Stimulated activated CD8-positive, alpha-beta memory T cell treated with anti-CD3 and anti-CD28 coated beads, Interleukin-12 subunit alpha, Interleukin-12 subunit beta, amount 100 ng/mL, for 24 hours (primary cell): ENCODE measurements around the gene LHFPL3.
"Not testable (repeated sequence)": the region's sequence is repeated elsewhere in the genome, so short reads cannot be mapped to it uniquely, and the experiment has no call there.

ENCODE experiments used
- DNase-seq: peaks from one replicate; pipeline ENCODE4 v3.0.0-alpha.2; 2020; ENCODE audit errors: extremely low read depth

LHFPL3 gene

DNA sequence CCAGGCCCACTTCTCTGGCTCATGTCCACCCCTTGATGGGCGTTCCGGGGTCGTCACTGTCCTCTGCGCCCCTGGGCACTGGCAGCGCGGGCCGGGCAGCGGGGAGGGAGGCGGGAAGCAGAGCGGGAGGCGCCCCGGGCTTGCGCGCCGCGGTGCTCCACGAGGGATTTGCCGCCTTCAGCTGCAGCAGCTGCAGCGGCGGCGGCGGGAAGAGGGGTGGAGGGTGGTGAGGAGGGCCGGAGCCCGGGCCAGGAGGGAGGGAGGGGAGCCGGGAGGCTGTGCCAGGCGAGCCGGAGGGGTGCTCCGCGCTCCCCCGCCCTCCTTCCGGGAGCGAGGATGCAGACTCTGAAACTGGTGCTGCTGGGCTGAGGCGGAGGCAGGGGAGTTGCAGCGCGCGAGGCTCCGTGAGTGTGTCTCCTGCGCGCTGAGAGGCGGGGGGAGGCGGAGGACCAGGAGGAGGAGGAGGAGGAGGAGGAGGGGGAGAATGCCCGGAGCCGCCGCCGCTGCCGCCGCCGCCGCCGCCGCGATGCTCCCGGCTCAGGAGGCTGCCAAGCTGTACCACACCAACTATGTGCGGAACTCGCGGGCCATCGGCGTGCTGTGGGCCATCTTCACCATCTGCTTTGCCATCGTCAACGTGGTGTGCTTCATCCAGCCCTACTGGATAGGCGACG is at the start of gene LHFPL3:
LHFPL3 (plus strand) TSS at position 308 of the 674 bp plus-strand sequence.
- no peak for DNase-seq

DNA sequence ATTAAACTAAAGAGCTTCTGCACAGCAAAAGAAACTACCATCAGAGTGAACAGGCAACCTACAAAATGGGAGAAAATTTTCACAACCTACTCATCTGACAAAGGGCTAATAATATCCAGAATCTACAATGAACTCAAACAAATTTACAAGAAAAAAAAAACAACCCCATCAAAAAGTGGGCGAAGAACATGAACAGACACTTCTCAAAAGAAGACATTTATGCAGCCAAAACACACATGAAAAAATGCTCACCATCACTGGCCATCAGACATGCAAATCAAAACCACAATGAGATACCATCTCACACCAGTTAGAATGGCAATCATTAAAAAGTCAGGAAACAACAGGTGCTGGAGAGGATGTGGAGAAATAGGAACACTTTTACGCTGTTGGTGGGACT is 46.7 kb upstream of the LHFPL3 start:
- DNase-seq: not testable (repeated sequence)

DNA sequence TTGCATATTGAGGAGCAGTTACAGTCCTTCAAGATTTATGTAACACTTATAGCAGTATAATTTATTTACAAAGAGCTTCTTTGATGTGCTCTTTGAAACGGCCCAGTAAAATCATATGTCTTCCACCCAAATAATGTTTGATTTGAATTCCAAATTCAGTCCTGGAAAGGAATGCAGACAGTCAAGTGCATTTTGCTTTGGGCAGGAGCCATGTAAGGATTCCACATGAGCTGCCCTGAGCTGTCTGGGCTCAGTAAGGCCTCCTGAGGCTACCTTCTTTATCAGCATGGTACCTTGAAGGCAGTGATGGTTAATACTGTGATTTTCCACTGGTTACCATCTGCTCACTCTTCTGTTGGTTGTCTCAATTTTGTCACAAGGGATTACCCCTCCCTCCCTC is 41.6 kb upstream of the LHFPL3 start:
- DNase-seq: no peak

DNA sequence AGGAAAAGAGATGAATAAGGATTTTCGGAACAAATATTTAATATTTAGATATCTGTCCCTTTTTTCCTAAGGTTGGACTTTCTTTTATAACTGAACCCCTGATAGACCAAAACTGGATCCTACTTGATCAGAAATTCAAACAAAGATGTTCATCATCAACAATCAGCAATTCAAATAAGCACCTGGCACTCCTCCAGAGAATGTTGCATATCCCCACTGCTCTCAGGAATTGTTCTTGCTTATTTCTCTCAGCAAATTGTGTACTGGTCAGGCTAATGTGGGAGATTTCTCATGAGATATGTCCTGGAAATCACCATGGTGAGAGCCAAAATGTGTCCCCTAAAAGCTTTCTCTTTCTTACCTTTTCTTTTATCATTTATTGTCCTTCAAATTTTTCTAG is 40.3 kb upstream of the LHFPL3 start:
- DNase-seq: no peak

DNA sequence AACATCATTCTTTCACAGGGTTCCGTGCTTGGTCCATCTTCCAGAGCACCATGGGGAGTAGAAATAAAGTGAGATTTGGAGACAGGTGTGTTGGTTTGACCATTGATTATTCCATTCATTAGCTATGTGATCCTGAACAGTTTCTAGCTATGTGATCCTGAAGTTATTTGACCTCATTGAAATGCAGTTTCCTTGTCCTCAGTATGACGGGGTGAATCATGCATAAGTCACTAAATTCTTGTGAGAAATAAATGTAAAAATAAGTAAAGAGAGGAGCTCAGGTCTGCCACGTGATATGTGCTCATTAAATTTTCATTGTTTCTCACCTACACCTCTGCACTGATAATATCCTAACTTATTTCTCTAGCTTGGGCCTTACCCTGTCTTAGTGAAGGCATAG is 34.1 kb upstream of the LHFPL3 start:
- no peak for DNase-seq

DNA sequence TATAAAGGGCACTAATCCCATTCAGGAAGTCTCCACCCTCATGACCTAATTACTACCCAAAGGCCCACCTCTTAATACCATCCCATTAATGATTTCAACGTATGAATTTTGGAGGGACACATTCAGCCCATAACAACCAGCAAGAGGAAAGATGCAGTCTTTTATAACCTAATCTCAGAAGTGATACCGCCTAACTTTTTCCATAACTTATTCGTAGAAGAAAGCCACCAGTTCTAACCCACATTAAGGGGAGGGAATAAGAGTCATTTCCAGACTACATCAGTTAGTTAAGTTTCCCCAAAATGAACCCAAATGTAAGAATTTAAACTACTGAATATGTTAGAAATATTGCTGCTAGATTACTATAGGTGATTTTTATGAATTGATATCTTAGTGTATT is 32.1 kb upstream of the LHFPL3 start:
- DNase-seq: no peak

DNA sequence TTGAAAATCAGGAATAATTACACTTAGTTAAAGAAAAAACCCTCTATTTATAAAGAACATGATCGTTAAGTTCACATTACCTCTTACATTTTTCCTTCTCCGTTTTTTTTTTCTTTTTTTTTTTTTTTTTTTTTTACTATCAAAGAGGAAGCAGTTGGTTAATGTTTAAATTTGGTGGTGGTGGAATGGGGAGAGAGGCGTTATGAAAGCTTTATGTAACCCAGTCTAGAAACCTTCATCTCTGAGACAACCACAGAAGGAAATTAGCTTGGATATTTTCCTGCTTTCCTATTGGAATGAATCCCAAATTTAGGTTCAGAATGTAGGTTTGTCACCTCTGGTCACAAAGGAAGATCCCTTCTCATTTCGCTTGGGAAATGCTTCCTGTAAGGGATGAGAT is 31.5 kb upstream of the LHFPL3 start:
- no peak for DNase-seq

DNA sequence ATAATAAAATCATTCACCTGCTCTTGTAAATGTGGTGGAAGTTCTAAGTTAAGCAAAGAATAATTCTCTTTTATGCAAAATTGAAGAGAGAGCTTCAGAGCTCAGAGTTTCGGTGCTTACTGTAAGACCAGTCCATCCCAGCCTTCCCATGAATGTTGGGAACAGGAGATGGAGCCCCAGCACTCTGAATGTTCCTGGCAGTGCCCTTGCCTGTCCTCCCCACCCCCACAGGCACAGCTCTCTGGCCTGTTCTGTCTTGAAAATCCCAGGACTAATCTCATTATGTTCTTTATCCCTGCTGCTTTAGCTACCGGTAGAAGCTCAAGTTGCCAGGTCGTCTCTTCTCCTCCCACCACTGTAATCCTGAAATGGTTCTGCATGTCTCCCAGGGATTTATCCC is 29.1 kb upstream of the LHFPL3 start:
- no peak for DNase-seq

DNA sequence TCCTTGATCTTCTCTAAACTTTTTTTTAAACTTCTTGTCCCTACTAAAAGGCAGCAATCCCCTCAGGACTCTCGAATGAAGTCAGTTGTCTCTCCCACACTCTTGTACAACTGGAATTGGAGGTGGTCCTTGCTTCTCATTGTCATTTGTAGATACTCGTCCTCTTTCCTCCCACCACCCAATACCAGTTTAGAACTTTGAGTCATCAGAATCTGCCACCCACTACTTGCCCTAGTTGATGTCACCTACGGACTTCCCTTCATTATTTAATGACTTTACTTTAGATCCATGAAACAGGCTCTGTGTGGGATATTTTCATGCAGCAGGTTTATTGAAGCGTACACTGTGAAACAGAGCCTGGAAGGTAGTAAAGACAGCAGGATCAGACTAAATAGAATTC is 28.6 kb upstream of the LHFPL3 start:
- no peak for DNase-seq

DNA sequence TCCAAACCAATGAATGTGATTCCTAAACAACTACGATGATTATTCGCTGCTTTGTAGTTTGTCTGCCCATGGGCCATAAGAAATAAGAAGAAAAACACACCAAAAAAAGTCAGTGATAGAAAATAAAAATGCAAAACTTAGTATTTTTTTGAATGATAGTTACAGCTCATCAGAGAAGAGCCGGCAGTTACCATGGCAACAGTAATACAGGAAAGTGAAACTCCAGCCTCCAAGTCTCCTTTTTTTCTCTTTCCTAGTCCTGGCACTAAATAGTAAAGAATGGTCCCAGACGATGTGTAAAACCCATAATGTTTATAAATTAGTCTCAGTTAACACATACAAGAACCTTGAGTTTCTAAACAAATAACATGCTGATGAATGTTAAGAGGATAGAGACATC is 21.6 kb upstream of the LHFPL3 start:
- no peak for DNase-seq

DNA sequence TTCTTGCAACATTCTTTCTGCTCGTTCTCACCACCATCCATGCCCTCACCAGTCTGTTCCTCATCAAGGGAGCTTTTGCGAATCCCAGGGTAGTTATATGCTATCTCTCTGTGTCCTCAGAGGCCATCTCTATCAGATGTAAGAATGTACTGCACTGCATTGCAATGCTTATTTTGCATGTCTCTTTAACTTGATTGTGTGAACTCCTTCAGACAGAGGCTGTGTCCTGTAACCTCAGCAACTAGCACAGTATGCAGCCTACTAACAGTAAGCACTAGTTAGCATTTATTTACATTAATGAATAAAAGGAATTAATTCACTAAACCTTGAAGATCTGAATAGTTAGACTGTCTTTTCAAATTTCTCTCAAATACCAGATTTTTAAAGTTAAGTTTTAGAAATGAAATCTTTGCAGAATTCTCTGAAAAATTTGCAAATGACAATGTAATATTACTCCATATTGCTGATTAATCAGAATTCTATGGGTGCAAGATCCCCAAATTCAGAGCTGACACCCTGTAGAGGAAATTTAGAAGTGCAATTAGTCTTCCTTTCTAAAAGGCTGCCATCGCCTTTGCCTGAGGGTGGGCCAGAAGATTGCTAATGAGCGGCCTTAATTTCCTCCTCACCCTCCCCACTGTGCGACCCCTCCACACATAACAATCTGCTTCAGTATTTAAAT is 10.3 kb upstream of the LHFPL3 start:
- no peak for DNase-seq

DNA sequence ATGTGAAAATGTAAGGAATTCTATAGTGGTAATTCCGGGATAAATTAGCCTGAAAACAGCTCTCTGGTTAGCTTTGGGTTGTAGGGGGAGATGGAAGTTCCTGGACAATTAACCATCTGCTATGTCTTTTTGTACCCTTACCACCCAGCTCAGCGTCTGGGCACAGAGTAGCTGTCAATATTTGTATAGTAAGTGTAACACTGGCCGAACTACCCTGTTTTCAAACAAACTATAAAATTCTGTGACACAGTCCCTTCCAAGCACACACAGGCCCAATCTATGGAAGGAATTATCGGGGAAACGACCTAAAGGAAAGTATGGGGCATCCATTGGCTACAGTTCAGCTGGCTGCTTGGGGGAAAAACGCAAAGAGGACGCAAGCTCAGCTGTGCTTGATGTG is 869 bp upstream of the LHFPL3 start:
- no peak for DNase-seq

DNA sequence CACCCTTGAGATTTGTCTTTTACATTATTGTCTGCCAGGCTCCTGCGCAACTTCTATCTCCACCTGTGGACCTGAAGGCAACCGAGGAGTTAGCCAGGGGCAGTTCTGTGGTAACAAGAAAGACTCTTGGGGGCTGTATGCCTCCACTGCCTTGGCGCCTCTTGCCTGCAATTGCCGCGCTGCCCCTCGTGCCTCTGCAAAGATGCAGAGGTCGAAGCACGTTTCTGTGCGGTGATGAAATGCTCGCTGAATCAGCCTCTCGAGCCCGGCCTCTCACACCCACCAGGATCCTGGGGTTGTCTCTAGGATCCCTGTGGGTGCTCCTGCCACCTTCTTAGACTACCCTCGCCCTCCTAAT is 486 bp upstream of the LHFPL3 start:
- DNase-seq: no peak

DNA sequence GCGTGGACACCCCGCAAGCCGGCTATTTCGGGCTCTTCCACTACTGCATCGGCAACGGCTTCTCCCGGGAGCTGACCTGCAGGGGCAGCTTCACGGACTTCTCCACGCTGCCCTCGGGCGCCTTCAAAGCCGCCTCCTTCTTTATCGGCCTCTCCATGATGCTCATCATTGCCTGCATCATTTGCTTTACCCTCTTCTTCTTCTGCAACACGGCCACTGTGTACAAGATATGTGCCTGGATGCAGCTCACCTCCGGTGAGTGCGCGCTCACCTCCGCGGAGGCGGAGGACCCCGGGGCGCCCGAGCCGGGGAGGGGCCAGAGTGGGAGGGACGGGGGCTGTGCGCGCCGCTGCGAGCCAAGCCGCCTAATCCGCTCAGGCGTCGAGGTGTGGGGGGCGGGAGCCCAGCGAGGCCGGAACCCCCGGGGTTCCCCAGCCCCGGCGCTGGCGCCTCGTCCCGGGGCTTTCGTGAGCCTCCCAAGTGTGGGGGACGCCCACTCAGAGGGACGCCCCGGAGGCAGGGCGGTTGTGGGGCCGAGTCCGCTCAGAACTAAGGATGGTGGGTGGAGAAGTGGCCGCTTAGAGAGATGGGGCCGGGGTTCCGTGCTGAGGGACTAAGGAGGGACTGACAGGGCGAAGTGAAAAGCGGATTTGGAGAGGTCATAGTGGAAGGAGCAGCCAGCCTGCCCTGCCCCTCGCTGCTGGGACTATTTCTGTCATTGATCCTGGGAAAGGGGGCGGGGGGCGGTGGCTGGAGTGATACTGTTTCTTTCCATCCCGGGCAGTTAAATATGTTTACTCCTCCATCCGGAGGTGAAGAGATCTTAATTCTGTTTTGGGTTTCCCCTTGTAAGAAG is 795 bp downstream of the LHFPL3 start:
- DNase-seq: no peak

DNA sequence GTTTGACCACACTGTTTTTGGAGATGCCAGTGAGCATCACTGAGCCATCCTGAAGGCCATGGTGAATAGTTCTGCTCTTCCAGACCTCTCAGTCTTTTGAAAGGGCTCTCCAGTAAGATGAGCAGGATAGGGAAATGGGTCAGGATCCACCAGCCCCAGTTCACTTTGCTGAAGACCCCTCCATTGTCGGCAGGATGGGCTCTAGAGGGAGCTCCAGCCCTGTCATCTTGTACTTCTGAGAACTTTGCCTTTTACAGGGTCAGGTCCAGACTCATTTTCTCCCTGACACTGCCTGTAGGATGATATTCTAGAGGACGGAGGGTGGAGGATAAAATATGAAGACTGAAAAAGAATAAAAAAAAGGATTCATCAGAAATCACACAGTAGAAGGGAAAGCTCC is 13.1 kb downstream of the LHFPL3 start:
- no peak for DNase-seq

DNA sequence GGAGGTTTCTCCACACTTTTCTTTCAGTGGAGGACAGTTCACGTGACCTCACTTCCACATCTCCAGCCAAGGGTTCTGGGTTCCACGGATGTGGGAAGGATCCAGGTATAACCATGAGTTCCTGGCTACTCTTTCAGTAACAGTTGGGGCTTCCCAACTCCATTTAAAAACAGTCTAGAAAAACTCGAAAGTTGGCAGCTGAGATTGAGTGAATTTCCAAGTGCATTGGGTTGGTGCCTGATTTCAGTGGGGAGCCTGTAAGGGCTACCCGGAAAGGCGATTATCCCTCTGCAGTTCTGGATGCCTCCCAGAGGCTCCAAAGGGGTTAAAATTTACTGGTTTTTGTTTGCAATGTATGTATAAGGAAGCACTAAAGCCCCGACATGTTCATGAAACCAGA is 24.3 kb downstream of the LHFPL3 start:
- DNase-seq: no peak

DNA sequence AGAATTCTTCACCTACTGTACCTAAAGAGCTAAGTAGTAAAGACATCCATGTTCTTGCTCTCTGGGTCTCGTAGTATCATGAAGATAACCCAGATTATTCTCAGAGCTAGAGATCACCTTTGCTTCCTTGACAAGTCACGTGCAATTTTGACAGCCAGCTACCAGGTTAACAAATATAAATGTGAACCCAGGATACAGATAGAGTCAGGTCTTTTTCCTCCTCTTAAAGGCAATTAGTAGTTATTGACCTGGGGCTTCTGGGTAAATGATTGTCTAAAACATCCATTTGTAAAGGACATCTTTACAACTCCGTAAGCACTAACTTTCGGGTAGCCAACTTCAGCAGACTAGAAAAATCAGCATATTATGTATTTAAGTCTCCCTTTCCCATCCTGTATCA is 28.8 kb downstream of the LHFPL3 start:
- no peak for DNase-seq

DNA sequence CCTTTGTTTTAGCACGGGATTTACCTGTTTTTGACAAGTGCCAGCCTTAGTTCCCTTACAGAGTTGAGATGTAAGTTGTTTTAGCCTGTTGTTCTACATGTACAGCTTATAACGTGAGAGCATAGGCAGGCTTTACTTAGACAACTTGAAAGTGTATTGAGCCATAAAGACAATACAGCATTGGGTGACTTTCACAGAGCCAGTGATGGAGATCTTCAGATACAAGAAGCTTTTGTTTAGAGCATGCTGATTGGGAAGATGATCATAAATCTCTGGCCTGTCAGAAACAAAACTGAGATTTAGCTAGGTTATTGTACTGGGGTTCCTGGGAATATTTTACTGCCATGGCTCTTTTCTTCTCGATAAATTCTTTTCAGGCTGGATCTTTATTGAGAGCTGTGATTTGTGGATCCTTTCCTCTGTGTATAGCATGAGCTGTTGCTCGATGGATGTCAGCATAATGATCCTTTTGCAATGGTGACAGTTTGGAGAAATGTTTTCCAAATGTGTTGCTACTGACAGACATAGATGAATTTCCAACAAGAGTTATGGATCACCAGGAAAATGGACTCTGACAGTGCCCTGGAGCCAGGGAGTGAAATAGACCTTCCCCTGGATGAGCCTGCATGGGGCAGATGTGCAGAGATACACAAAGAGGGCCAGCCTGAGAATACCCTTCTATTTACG is 30.2 kb downstream of the LHFPL3 start:
- no peak for DNase-seq

DNA sequence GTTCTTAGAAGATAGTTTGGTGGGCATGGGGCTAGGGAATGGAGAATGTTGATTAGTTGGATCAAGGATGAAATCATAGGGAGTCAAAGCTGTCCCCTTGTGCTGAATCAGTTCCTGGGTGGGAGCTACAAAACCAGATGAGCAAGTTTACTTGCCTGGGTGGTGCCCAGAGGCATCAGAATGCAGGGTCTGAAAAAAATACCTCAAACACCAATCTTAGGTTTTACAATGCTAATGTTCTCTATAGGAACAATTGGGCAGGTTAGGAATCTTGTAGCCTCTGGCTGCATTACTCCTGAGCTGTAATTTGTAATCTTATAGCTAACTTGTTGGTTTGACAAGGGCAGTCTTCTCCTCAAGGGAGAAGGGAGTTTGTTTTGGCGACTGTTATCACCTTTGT is 34.4 kb downstream of the LHFPL3 start:
- DNase-seq: no peak

DNA sequence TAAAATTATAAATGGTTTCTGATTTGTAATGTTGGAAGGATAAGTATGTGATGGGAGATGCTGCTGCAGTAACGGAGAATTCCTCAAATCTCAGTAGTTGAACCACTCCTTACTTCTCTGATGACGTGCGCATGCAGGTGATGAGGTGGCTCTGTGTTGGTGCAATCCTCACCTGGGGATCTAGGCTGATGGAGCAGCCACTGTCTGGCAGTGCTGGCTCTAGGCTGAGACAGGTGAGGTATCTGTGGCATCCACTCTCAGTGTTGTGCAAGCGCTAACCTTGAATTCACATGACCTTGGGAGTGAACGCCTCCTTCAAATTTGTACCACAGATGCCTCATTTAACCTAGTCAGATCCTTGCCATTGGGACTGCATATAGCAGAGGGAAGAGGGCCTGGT is 35.0 kb downstream of the LHFPL3 start:
- DNase-seq: no peak

DNA sequence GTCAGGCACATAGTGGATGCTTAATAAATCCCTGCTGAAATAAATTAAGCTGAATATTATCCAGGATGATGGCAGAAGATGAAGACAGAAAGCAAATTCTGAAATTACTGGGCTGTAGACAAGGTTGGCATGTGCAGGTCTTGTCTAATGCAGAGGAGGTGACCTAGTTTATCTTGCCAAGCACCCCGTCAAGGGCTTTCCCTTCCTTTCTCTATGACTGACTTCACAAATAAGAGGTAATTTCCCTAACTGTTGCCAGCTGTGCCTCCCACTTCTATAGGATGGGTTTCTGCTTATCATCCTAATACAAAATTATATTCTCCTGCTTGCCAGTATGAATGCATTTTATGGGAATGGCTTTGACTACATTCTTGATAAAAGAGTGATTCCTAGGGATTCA is 38.0 kb downstream of the LHFPL3 start:
- no peak for DNase-seq

DNA sequence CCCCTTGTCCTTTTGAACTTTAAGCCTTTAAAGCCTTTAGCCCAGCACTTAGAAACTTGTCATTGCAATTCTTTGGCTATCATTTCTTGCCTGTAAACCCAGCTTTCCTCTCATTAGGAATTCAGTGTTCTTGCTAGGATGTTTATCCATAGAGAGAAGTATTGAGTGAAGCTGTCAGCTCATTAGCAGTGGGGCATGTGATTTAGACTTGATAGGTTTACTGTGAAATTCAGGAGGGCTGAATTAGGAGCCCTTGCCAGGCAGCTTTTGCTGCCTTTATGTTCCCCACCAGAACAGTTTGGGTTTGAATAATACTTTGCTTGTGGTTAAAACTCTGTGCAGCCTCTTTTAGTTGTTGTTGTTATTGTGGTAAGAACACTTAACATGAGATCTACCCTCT is 39.5 kb downstream of the LHFPL3 start:
- DNase-seq: no peak
